AG04450 (cell line): ENCODE measurements around the gene TEX48. TPM values are rescaled to one million over a fixed set of nuclear protein-coding genes. Genes with fewer than 3 reads are reported as not detected.

Source experiments
- CTCF ChIA-PET: fragments of 300-600, 350-600 bp; formaldehyde crosslinking; extraction: SDS; loops from one replicate; lab custom pipeline; 2022; ENCODE audit warnings: antibody characterized with exemption, inconsistent platforms; lab: Charles Lee
- POLR2A ChIA-PET: fragments of 350-600 bp; formaldehyde crosslinking; extraction: SDS; loops from one replicate; lab custom pipeline; 2021; ENCODE audit warnings: antibody characterized with exemption, inconsistent platforms; lab: Yijun Ruan, JAX
- DNase-seq: peaks from one replicate; pipeline ENCODE4 v3.0.0-alpha.2; 2011; ENCODE audit warnings: low read depth, low spot score
- H3K27ac ChIP-seq: one replicate; pipeline ENCODE4 v1.5.1; 2012; ENCODE audit warnings: low read depth, low read length, control low read depth
- H3K27me3 ChIP-seq: one replicate; pipeline ENCODE4 v1.6.0; 2012; ENCODE audit warnings: low read length; ENCODE audit not compliant: control insufficient read depth, insufficient read depth
- H3K4me3 ChIP-seq: 2 replicates; pipeline ENCODE4 v1.5.1; 2011; ENCODE audit warnings: mild to moderate bottlenecking, low read depth, low read length, control low read depth
- H3K9me3 ChIP-seq: 2 replicates; pipeline ENCODE4 v1.5.1; 2012; ENCODE audit warnings: low read length; ENCODE audit not compliant: control insufficient read depth, insufficient read depth
- polyA plus RNA-seq: library from polyadenylated mRNA; depleted of rRNA; stranded (reverse); fragments of >200 nt; gene quantifications from 2 replicates; pipeline ENCODE4 v1.2.3, GENCODE V29; 2011
- TF ChIP-seq, protein P1 (sequence below): IDR thresholded peaks from 2 replicates; pipeline ENCODE4 v1.5.1; 2011; ENCODE audit warnings: low read depth, low read length, control low read depth, inconsistent platforms

The TEX48 gene
- polyA plus RNA-seq, 1 experiment, result not detected

DNA sequence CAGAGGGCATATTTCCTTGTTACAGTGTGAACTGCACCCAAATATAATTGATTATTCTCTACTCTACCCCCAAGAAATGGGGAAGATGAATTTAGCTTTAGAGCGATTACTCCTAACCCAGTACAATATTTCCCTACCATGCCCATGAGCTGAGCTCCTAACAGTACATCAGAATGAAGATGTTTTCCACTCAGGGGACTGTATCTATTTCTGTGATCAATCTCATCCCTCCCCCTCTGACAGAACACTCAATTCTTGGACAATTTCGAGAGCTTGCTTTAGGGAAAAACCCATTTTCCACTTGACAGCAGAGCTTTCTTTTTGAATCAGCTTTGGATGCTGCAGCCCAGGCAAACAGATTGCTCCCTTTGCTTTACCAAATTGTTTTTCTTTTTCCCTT is 24.7 kb upstream of the TEX48 start:
- CTCF ChIA-PET, result interaction anchor here (2.9 kb wide), 1 partner anchor 26 kb away, joined by 11 read pairs; the partner anchor contains the start of gene TEX48

DNA sequence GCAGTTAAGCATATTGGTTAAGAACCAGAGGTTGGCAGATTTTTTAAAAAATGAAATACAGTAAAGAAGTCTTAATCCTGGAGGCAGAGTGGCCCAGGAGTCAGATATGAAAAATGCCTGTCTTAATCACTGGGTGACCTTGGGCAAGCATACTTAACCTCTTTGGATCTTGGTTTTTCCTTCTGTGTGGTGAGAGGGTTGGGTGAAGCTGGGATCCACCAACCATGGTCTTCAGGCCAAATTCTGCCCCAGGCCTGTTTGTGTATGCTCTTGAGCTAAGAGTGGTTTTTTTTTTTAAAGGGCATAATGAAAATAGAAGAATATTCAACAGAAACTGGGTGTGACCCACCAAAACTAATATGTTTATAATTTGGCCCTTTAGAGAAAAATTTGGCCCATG is 20.0 kb upstream of the TEX48 start:
- ChIA-PET CTCF (interaction anchor here (2.1 kb wide), 1 partner anchor 21 kb away, joined by 7 read pairs; no protein-coding TSS in a partner anchor), POLR2A (no interaction called here)
- Histone ChIP-seq H3K4me3 (no peak overlapping the region), H3K9me3 (no peaks in the 10 kb centered on the region; the same call in 1 of the 2 replicates), H3K27me3 (no peaks in the 10 kb centered on the region), H3K27ac (no peak overlapping the region)
- no peak for DNase-seq
- TF ChIP-seq, protein P1, sequence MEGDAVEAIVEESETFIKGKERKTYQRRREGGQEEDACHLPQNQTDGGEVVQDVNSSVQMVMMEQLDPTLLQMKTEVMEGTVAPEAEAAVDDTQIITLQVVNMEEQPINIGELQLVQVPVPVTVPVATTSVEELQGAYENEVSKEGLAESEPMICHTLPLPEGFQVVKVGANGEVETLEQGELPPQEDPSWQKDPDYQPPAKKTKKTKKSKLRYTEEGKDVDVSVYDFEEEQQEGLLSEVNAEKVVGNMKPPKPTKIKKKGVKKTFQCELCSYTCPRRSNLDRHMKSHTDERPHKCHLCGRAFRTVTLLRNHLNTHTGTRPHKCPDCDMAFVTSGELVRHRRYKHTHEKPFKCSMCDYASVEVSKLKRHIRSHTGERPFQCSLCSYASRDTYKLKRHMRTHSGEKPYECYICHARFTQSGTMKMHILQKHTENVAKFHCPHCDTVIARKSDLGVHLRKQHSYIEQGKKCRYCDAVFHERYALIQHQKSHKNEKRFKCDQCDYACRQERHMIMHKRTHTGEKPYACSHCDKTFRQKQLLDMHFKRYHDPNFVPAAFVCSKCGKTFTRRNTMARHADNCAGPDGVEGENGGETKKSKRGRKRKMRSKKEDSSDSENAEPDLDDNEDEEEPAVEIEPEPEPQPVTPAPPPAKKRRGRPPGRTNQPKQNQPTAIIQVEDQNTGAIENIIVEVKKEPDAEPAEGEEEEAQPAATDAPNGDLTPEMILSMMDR, result no peak

More for the DNA sequence above, 24.7 kb upstream of the TEX48 start:
- TF ChIP-seq, protein P1, result no peak
- no peak for DNase-seq
- H3K4me3 ChIP-seq, result no peak overlapping the region
- H3K27ac ChIP-seq, result no peak overlapping the region
- H3K9me3 ChIP-seq, result no peaks in the 10 kb centered on the region; the same call in 1 of the 2 replicates
- H3K27me3 ChIP-seq, result peaks cover 15% of the 10 kb centered on the region
- POLR2A ChIA-PET, result no interaction called here

DNA sequence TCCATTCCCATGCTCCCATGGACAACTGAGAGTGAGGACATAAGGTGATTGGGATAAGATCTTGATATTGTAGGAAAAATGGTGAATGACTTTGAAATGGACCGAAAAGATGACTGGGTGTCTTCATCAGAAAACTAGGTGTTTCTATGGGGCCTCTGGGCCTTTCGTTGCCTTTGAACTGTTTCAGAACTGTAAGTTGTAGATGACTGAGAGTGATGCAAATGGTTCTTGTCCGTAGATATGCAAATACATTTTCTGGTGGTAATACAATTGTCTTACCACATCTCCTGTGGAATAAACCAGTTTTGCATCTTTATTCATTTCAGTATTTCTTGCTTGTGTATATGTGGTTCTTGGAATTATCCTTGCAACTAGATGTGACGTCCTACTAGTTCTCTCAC is 16.0 kb upstream of the TEX48 start:
- Histone ChIP-seq H3K27me3 (no peaks in the 10 kb centered on the region), H3K9me3 (no peaks in the 10 kb centered on the region; the same call in 1 of the 2 replicates), H3K27ac (no peak overlapping the region), H3K4me3 (no peak overlapping the region)
- no peak for DNase-seq
- TF ChIP-seq, protein P1, result no peak
- CTCF ChIA-PET, result interaction anchor here (1.3 kb wide), 1 partner anchor 17 kb away, joined by 3 read pairs; no protein-coding TSS in a partner anchor
- POLR2A ChIA-PET, result no interaction called here

DNA sequence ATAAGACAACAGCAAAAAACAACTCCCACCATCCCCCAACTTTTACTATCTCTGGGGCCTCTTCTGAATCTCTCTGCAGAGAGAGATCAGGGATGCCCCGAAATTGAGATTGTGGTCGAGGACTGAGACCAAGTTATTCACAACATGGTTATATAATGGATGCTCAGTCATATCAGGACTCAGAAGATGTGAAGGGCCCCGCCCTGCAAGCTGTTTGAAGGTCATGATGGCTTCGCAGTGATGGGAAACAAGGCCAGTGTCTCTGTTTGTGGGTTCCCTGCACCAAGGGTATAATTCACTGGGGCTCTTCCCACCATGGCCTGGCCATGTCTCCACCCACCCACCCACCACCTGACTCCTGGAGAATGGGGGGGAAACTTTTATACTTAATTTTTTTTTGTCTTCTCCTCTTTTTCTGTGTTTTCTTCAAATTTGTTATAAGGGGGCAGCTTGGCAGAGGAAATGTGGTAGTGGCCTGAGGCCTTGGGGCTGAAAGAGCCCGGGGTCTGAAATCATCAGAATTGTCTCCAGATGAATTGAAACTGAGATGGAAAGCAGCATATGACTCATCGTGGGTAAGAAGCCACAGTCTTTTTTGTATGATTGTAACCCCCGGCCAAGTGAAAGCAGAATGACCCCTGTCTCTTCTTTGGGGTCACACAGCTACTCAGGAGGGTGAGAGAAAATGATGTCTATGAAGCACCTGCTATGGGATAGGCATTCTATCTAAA is 15.0 kb upstream of the TEX48 start:
- POLR2A ChIA-PET, result interaction anchor here (0.6 kb wide), 1 partner anchor 13 kb away, joined by 5 read pairs; no protein-coding TSS in a partner anchor
- no peak for DNase-seq

More for the DNA sequence above, 15.0 kb upstream of the TEX48 start:
- no peaks in the 10 kb centered on the region for H3K27me3 ChIP-seq
- H3K27ac ChIP-seq, result no peak overlapping the region
- TF ChIP-seq, protein P1, result no peak
- CTCF ChIA-PET, result interaction anchor here (1.3 kb wide), 1 partner anchor 16 kb away, joined by 3 read pairs; no protein-coding TSS in a partner anchor
- no peaks in the 10 kb centered on the region for H3K9me3 ChIP-seq
- no peak overlapping the region for H3K4me3 ChIP-seq
